Measurements from ENCODE around the gene COL5A1.

GRCh38 chr9:134604834-134605233, 36.8 kb upstream of the COL5A1 start:
- TF ChIP-seq CTCF (IDR thresholded peaks at IDR 0.05) (no peak), POLR2A (IDR thresholded peaks at IDR 0.05) (no peak)

Data from heart left ventricle (tissue), 13 donors.